ENCODE measurements around the gene GSTM3.
"Not testable (repeated sequence)": the region's sequence is repeated elsewhere in the genome, so short reads cannot be mapped to it uniquely, and the experiment has no call there.

Gene GSTM3

GRCh38 chr1:109718495-109718894 is 22.3 kb downstream of the GSTM3 start:
- H3K4me3 ChIP-seq (ENCODE audit: low read depth in 1 of 2, low read length in 2 of 2), result no peak overlapping the region
- H3K27ac ChIP-seq (ENCODE audit: low read depth, low read length), result no peak overlapping the region
- no peak overlapping the region for H3K9ac ChIP-seq (ENCODE audit: low read length)
- no peaks in the 10 kb centered on the region for H3K9me3 ChIP-seq (ENCODE audit: low read length)
- peaks cover 5% of the 10 kb centered on the region for H3K4me1 ChIP-seq (ENCODE audit: insufficient read depth, low read length)
- no peaks in the 10 kb centered on the region for H3K27me3 ChIP-seq (ENCODE audit: control insufficient read depth in 1 of 2, insufficient read depth in 2 of 2, low read length in 2 of 2)
- no peaks in the 10 kb centered on the region for H3K36me3 ChIP-seq (ENCODE audit: insufficient read depth, low read length)

GRCh38 chr1:109717729-109718128 is 23.1 kb downstream of the GSTM3 start:
- no peak overlapping the region for H3K27ac ChIP-seq (ENCODE audit: low read depth, low read length)
- no peaks in the 10 kb centered on the region for H3K27me3 ChIP-seq (ENCODE audit: control insufficient read depth in 1 of 2, insufficient read depth in 2 of 2, low read length in 2 of 2)
- H3K36me3 ChIP-seq (ENCODE audit: insufficient read depth, low read length), result no peaks in the 10 kb centered on the region
- H3K4me1 ChIP-seq (ENCODE audit: insufficient read depth, low read length), result no peaks in the 10 kb centered on the region
- no peak overlapping the region for H3K4me3 ChIP-seq (ENCODE audit: low read depth in 1 of 2, low read length in 2 of 2)
- no peaks in the 10 kb centered on the region for H3K9me3 ChIP-seq (ENCODE audit: low read length)
- H3K9ac ChIP-seq (ENCODE audit: low read length), result no peak overlapping the region

GRCh38 chr1:109716570-109717090 is 24.2 kb downstream of the GSTM3 start:
- Histone ChIP-seq H3K27ac (ENCODE audit: low read depth, low read length) (no peak overlapping the region), H3K9me3 (ENCODE audit: low read length) (no peaks in the 10 kb centered on the region), H3K4me3 (ENCODE audit: low read depth in 1 of 2, low read length in 2 of 2) (no peak overlapping the region), H3K4me1 (ENCODE audit: insufficient read depth, low read length) (no peaks in the 10 kb centered on the region), H3K27me3 (ENCODE audit: control insufficient read depth in 1 of 2, insufficient read depth in 2 of 2, low read length in 2 of 2) (no peaks in the 10 kb centered on the region), H3K36me3 (ENCODE audit: insufficient read depth, low read length) (no peaks in the 10 kb centered on the region), H3K9ac (ENCODE audit: low read length) (no peak overlapping the region)

DNA sequence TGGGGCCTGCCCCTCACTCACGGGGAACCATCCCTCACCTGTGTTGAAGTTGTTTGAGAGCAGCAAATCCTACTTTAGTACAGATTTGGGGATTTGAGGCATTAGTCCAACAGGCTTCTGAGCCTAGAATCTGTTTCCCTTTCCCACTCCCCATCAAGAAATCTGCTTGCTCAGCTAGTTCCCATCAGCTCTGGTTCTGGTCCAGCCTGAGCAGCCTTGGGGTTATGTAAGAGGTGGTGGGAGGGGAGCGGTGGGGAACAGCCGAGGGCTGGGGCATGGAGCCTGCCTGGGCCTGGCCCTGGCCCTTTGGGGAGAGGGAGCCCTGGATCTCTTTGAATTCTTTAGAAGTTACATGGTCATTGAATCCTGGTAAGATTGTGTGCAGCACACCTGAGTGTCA is 24.7 kb downstream of the GSTM3 start:
- no peak overlapping the region for H3K27ac ChIP-seq (ENCODE audit: low read depth, low read length)
- no peaks in the 10 kb centered on the region for H3K36me3 ChIP-seq (ENCODE audit: insufficient read depth, low read length)
- no peak overlapping the region for H3K9ac ChIP-seq (ENCODE audit: low read length)
- H3K4me1 ChIP-seq (ENCODE audit: insufficient read depth, low read length), result no peaks in the 10 kb centered on the region
- H3K4me3 ChIP-seq (ENCODE audit: low read depth in 1 of 2, low read length in 2 of 2), result no peak overlapping the region
- no peaks in the 10 kb centered on the region for H3K9me3 ChIP-seq (ENCODE audit: low read length)
- H3K27me3 ChIP-seq (ENCODE audit: control insufficient read depth in 1 of 2, insufficient read depth in 2 of 2, low read length in 2 of 2), result no peaks in the 10 kb centered on the region

GRCh38 chr1:109714661-109715372 is 26.0 kb downstream of the GSTM3 start:
- Histone ChIP-seq H3K27me3 (ENCODE audit: control insufficient read depth in 1 of 2, insufficient read depth in 2 of 2, low read length in 2 of 2) (no peaks in the 10 kb centered on the region), H3K4me1 (ENCODE audit: insufficient read depth, low read length) (no peaks in the 10 kb centered on the region), H3K9ac (ENCODE audit: low read length) (no peak overlapping the region), H3K36me3 (ENCODE audit: insufficient read depth, low read length) (no peaks in the 10 kb centered on the region), H3K4me3 (ENCODE audit: low read depth in 1 of 2, low read length in 2 of 2) (no peak overlapping the region), H3K27ac (ENCODE audit: low read depth, low read length) (no peak overlapping the region), H3K9me3 (ENCODE audit: low read length) (no peaks in the 10 kb centered on the region)

GRCh38 chr1:109713636-109714035 is 27.2 kb downstream of the GSTM3 start:
- H3K27ac ChIP-seq (ENCODE audit: low read depth, low read length), result no peak overlapping the region
- H3K4me3 ChIP-seq (ENCODE audit: low read depth in 1 of 2, low read length in 2 of 2), result no peak overlapping the region
- H3K36me3 ChIP-seq (ENCODE audit: insufficient read depth, low read length), result no peaks in the 10 kb centered on the region
- H3K27me3 ChIP-seq (ENCODE audit: control insufficient read depth in 1 of 2, insufficient read depth in 2 of 2, low read length in 2 of 2), result no peaks in the 10 kb centered on the region
- H3K9me3 ChIP-seq (ENCODE audit: low read length), result no peaks in the 10 kb centered on the region
- H3K9ac ChIP-seq (ENCODE audit: low read length), result no peak overlapping the region
- H3K4me1 ChIP-seq (ENCODE audit: insufficient read depth, low read length), result no peaks in the 10 kb centered on the region

DNA sequence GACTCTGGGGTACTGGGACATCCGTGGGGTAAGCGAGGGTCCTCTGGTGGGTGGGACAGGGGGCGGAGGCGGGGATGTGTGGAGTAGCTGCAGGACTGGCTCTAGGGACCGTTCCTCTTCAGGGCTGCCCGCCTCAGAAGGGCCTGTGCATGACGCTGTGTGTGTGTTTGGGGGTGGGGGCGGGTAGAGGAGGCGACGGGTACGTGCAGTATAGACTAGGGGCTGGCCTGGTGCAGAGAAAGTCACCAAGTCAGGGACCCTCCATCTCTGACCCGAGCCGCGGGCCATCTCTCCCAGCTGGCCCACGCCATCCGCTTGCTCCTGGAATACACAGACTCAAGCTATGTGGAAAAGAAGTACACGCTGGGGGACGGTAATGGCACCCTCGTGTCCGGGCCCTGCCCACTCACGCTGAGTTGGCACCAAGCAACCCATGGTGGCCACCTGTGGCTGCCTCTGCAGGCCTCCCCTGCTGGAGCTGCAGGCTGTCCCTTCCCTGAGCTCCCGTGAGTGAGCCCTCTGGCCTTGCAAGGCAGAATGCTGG is 28.4 kb downstream of the GSTM3 start:
- peak overlapping the region; percentile 27 to 56 for H3K4me3 ChIP-seq (ENCODE audit: low read depth in 1 of 2, low read length in 2 of 2)
- no peak overlapping the region for H3K27ac ChIP-seq (ENCODE audit: low read depth, low read length)
- H3K27me3 ChIP-seq (ENCODE audit: control insufficient read depth in 1 of 2, insufficient read depth in 2 of 2, low read length in 2 of 2), result no peaks in the 10 kb centered on the region
- no peaks in the 10 kb centered on the region for H3K9me3 ChIP-seq (ENCODE audit: low read length)
- no peaks in the 10 kb centered on the region for H3K36me3 ChIP-seq (ENCODE audit: insufficient read depth, low read length)
- H3K9ac ChIP-seq (ENCODE audit: low read length), result no peak overlapping the region
- no peaks in the 10 kb centered on the region for H3K4me1 ChIP-seq (ENCODE audit: insufficient read depth, low read length)

GRCh38 chr1:109711593-109712320 is 29.1 kb downstream of the GSTM3 start, which contains the start of gene GSTM5:
GSTM5 (plus strand) TSS chr1:109712251; CDS start chr1:109712313, 62 bp downstream.
- H3K9me3 ChIP-seq (ENCODE audit: low read length); H3K36me3 ChIP-seq (ENCODE audit: insufficient read depth, low read length); H3K4me1 ChIP-seq (ENCODE audit: insufficient read depth, low read length); H3K9ac ChIP-seq (ENCODE audit: low read length); H3K27ac ChIP-seq (ENCODE audit: low read depth, low read length); H3K27me3 ChIP-seq (ENCODE audit: control insufficient read depth in 1 of 2, insufficient read depth in 2 of 2, low read length in 2 of 2): not testable (repeated sequence)
- H3K4me3 ChIP-seq (ENCODE audit: low read depth in 1 of 2, low read length in 2 of 2), result peak within 1 kb of the TSS; percentile 27 to 56

DNA sequence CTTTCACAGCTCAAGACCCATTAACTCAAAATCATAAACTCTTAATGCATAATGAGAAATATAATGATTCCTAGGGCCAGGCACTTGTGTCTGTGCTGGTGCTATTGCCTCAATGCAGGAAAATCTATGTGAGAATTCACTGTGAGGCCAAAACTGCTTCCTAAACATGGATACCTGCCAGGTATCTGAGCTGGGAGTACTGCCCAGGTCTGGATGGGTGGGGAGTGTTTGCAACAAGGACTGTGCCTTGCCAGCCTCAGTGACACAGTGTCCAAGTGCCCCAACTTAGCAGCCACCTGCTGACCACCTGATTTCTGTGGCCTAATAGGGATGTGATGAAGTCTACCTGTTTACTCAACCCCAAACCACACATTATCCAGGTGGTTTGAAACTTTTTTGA is 31.0 kb downstream of the GSTM3 start:
- H3K4me1 ChIP-seq (ENCODE audit: insufficient read depth, low read length); H3K27ac ChIP-seq (ENCODE audit: low read depth, low read length); H3K36me3 ChIP-seq (ENCODE audit: insufficient read depth, low read length); H3K4me3 ChIP-seq (ENCODE audit: low read depth in 1 of 2, low read length in 2 of 2); H3K27me3 ChIP-seq (ENCODE audit: control insufficient read depth in 1 of 2, insufficient read depth in 2 of 2, low read length in 2 of 2); H3K9ac ChIP-seq (ENCODE audit: low read length); H3K9me3 ChIP-seq (ENCODE audit: low read length): not testable (repeated sequence)

- not testable (repeated sequence) for H3K9me3 ChIP-seq (ENCODE audit: low read length); H3K4me1 ChIP-seq (ENCODE audit: insufficient read depth, low read length); H3K9ac ChIP-seq (ENCODE audit: low read length); H3K36me3 ChIP-seq (ENCODE audit: insufficient read depth, low read length); H3K27me3 ChIP-seq (ENCODE audit: control insufficient read depth in 1 of 2, insufficient read depth in 2 of 2, low read length in 2 of 2); H3K27ac ChIP-seq (ENCODE audit: low read depth, low read length); H3K4me3 ChIP-seq (ENCODE audit: low read depth in 1 of 2, low read length in 2 of 2)
Observed at GRCh38 chr1:109708949-109709348, 31.9 kb downstream of the GSTM3 start.

DNA sequence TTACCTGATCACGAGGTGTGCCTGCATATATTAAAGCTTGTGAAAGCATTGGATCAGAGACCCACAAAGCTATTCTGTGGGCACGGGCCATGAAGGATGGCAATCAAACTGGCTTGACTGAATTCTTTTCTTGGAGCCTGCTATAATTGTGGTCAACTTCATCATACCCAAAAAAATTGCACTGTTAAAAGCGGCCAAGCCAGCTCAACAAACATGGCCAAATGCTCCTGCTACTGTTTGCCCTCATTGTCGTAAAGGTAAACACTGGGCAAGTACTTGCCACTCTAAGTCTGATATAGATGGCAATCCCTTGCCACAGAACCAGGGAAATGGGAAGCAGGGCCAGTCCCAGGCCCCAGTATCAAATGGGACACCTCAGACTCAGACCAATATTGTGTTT is 35.4 kb downstream of the GSTM3 start:
- no peaks in the 10 kb centered on the region for H3K36me3 ChIP-seq (ENCODE audit: insufficient read depth, low read length)
- H3K4me3 ChIP-seq (ENCODE audit: low read depth in 1 of 2, low read length in 2 of 2), result no peak overlapping the region
- no peak overlapping the region for H3K27ac ChIP-seq (ENCODE audit: low read depth, low read length)
- H3K9me3 ChIP-seq (ENCODE audit: low read length), result no peaks in the 10 kb centered on the region
- no peaks in the 10 kb centered on the region for H3K4me1 ChIP-seq (ENCODE audit: insufficient read depth, low read length)
- H3K27me3 ChIP-seq (ENCODE audit: control insufficient read depth in 1 of 2, insufficient read depth in 2 of 2, low read length in 2 of 2), result no peaks in the 10 kb centered on the region
- H3K9ac ChIP-seq (ENCODE audit: low read length), result no peak overlapping the region
